Thyroid gland (tissue), 4 donors: ENCODE results near the gene TBC1D22A. TPM values are rescaled to one million over a fixed set of nuclear protein-coding genes. Genes with fewer than 3 reads are reported as not detected.

Source experiments
- DNase-seq, 2 donors: peaks; one replicate each; pipeline ENCODE4 v3.0.0-alpha.2; 2019
- H3K27ac ChIP-seq, 3 donors: fragments of 200-600 bp; sonication (generic); 1 replicate in 2 of 3; 2 replicates in 1 of 3; pipeline ENCODE4 v1.5.1; 2016 to 2019; ENCODE audit warnings: mild to moderate bottlenecking in 1 of 3, moderate library complexity in 1 of 3
- H3K27me3 ChIP-seq: fragments of 200-600 bp; sonication (generic); one replicate; pipeline ENCODE4 v1.5.1; 2019
- H3K36me3 ChIP-seq, 2 donors: fragments of 200-600 bp; sonication (generic); one replicate each; pipeline ENCODE4 v1.5.1; 2016 to 2019
- H3K4me1 ChIP-seq, 2 donors: fragments of 200-600 bp; sonication (generic); one replicate each; pipeline ENCODE4 v1.5.1; 2017 to 2019
- H3K4me3 ChIP-seq, 3 donors: fragments of 200-600 bp; sonication (generic); replicated peaks in 1 of 3; 1 replicate in 2 of 3; 2 replicates in 1 of 3; pipeline ENCODE4 v1.5.1; 2016; ENCODE audit warnings: mild to moderate bottlenecking in 1 of 3
- H3K9me3 ChIP-seq: fragments of 200-600 bp; sonication (generic); one replicate; pipeline ENCODE4 v1.5.1; 2017
- CTCF ChIP-seq, 6 experiments: fragments of 200-600 bp in 3 of 6; fragments of 450-650 bp in 3 of 6; sonication (generic) in 3 of 6; IDR thresholded peaks; one replicate each; pipeline ENCODE4 v1.5.1; 2016 to 2019; ENCODE audit warnings: antibody characterized with exemption in 6 of 6, mild to moderate bottlenecking in 2 of 6, inconsistent platforms in 1 of 6, moderate library complexity in 1 of 6
- POLR2A ChIP-seq, 2 donors: fragments of 450-650 bp; IDR thresholded peaks; one replicate each; pipeline ENCODE4 v1.6.1; 2017; ENCODE audit warnings: antibody characterized with exemption in 2 of 2, mild to moderate bottlenecking in 2 of 2, moderate library complexity in 1 of 2
- WGBS, 2 donors: methylation state at CpG; one replicate each; pipeline ENCODE4 v1.1.5; 2017; 5-methylcytosine and 5-hydroxymethylcytosine counted together
- intact Hi-C: fragments of 100-400 bp; cut with DNase I; formaldehyde crosslinking; loops from one replicate; pipeline ENCODE4 v1.15.1; 2023
- total RNA-seq, 4 donors: library from RNA; depleted of rRNA; stranded (reverse); fragments of >200 nt; gene quantifications; one replicate each; pipeline ENCODE4 v1.2.3, GENCODE V29; 2016

The TBC1D22A gene
- total RNA-seq, 4 donors from 2014 or later, result 26.7 to 34.6 (median 33.2) TPM

DNA sequence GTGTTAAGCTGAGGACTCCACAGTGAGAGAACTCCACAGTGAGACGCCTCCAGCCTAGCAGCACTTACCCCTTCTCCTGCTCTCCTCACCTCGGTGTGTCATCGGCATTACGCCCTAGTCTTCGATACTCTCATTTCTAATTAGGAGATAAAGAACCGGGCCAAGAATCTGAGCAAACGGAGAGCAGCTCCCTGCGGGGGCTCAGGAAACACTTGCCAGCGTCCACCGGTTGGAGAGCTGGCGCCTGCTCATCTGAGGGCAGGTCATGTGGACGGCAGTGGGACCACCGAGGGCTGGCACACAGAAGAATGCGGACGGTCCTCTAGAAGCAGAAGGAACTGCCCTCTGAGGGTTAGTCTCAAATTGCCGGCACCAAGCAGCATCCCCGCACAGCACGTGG is 37.4 kb upstream of the TBC1D22A start:
- TF ChIP-seq CTCF (IDR thresholded peaks at IDR 0.05), result no peak
- TF ChIP-seq POLR2A (IDR thresholded peaks at IDR 0.05), result no peak
- peaks cover 2 to 5% of the 10 kb centered on the region in 2 donors for H3K36me3 ChIP-seq
- H3K9me3 ChIP-seq, result no peaks in the 10 kb centered on the region
- DNase-seq, result no peak
- H3K4me3 ChIP-seq, result no peak overlapping the region
- no peaks in the 10 kb centered on the region for H3K27me3 ChIP-seq
- intact Hi-C loops, result no loop called here
- H3K27ac ChIP-seq, result no peak overlapping the region
- 87 to 90% methylated on average over 18 of the region's 18 CpGs for WGBS, 2 donors
- peaks cover 0 to 16% of the 10 kb centered on the region in 2 donors for H3K4me1 ChIP-seq

DNA sequence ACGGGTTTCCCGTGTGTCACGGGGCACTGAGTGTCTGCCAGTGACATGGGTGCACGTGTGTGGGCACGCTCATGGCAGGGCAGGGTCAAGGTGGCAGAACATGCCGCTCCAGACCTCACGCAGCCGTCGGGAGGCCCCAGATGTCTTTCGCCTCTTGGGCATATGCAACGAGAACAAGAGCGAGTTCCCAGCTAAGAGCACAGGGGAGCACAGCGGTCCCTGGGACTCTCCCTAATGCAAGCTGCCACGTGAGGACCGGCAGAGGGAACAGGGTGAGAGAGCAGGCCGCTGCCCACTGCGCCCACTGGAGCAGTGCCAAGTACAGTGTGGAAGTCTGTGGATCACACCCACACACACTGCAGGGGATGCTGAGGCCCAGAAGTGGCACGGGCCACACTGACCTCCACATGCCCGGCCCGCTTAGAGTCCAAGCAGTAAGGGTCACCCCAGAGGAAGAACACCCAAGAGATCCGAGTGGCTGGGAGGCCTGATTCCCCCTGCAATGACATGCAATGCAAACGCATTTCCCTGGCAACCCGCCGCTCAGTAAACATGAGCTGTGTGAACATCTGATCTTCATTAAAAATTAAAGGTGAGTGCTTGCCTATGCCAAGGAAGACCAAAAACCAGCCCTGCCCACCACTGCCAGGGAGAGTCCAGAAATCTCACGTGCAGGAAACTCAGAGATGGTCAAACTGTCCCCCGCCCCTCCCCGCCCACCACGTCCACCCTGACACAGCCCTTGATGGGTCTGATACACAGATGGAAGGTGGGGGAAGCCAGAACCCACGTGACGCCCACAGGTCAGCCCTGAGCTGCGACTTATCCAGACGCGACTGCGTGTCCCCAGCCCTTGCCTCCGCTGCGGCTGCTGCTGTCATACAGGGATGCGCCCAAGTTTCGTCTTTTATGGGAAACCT is 36.1 kb upstream of the TBC1D22A start:
- Histone ChIP-seq H3K36me3 (no peaks in the 10 kb centered on the region), H3K27me3 (no peaks in the 10 kb centered on the region), H3K27ac (no peak overlapping the region), H3K4me1 (peaks cover 11 to 28% of the 10 kb centered on the region in 2 donors), H3K9me3 (no peaks in the 10 kb centered on the region), H3K4me3 (no peak overlapping the region)
- no peak for DNase-seq
- TF ChIP-seq POLR2A (IDR thresholded peaks at IDR 0.05), result no peak
- TF ChIP-seq CTCF (IDR thresholded peaks at IDR 0.05), result no peak
- 89 to 93% methylated on average over 29 to 35 of the region's 38 CpGs for WGBS, 2 donors
- intact Hi-C loops, result no loop called here

- WGBS, 2 donors, result 91 to 93% methylated on average over 3 of the region's 3 CpGs
- no peak for DNase-seq
- no peaks in the 10 kb centered on the region for H3K27me3 ChIP-seq
- no peak overlapping the region for H3K4me3 ChIP-seq
- H3K27ac ChIP-seq, result no peak overlapping the region
- H3K36me3 ChIP-seq, result no peaks in the 10 kb centered on the region
- TF ChIP-seq POLR2A (IDR thresholded peaks at IDR 0.05) (no peak), CTCF (IDR thresholded peaks at IDR 0.05) (no peak)
- intact Hi-C loops, result no loop called here
- no peaks in the 10 kb centered on the region for H3K9me3 ChIP-seq
- H3K4me1 ChIP-seq, result peaks cover 18 to 35% of the 10 kb centered on the region in 2 donors
Observed at GRCh38 chr22:46726986-46727317, 35.5 kb upstream of the TBC1D22A start.

- no peak for DNase-seq
- intact Hi-C loops, result no loop called here
- TF ChIP-seq POLR2A (IDR thresholded peaks at IDR 0.05), result no peak
- TF ChIP-seq CTCF (IDR thresholded peaks at IDR 0.05), result no peak
- H3K4me1 ChIP-seq, result peaks cover 24 to 43% of the 10 kb centered on the region in 2 donors
- no peak overlapping the region for H3K4me3 ChIP-seq
- no peaks in the 10 kb centered on the region for H3K27me3 ChIP-seq
- peak overlapping the region in 1 of 3 donors; percentile 22 for H3K27ac ChIP-seq
- 87 to 92% methylated on average over 7 to 19 of the region's 19 CpGs for WGBS, 2 donors
- no peaks in the 10 kb centered on the region for H3K36me3 ChIP-seq
- H3K9me3 ChIP-seq, result no peaks in the 10 kb centered on the region
Observed at GRCh38 chr22:46727813-46728364, 34.6 kb upstream of the TBC1D22A start.

- no peaks in the 10 kb centered on the region for H3K36me3 ChIP-seq
- 83 to 91% methylated on average over 2 to 11 of the region's 11 CpGs for WGBS, 2 donors
- no peak overlapping the region for H3K4me3 ChIP-seq
- H3K27ac ChIP-seq, result peak overlapping the region in 1 of 3 donors; percentile 22
- intact Hi-C loops, result no loop called here
- no peak for DNase-seq
- H3K9me3 ChIP-seq, result no peaks in the 10 kb centered on the region
- TF ChIP-seq POLR2A (IDR thresholded peaks at IDR 0.05) (no peak), CTCF (IDR thresholded peaks at IDR 0.05) (no peak)
- H3K27me3 ChIP-seq, result no peaks in the 10 kb centered on the region
- peaks cover 30 to 49% of the 10 kb centered on the region in 2 donors for H3K4me1 ChIP-seq
Observed at GRCh38 chr22:46728470-46728869, 34.0 kb upstream of the TBC1D22A start.
